ENCODE data around the gene SPSB1.
"Not testable (repeated sequence)": the region's sequence is repeated elsewhere in the genome, so short reads cannot be mapped to it uniquely, and the experiment has no call there.

Gene SPSB1

DNA sequence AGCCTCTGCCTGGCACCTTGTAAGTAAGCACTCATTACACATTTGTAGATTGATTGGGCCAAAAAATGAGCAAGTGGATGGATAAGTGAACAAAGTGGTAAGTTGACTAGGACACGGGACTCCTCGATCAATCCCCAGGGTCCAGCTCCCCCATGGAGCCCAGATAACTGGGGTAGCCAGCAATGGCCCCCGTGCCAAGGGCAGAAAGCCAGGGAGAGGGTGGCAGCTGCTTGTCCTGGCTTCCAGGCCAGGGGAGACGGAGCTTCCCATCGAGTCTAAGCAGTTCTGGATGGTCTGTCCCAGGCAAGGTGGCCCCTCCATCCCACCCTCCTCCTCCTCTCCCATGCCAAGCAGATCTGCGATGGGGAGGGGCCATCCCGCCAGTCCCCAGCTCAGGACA is 91.4 kb downstream of the SPSB1 start:
- Mint-ChIP-seq H3K4me1 (no peaks in the 10 kb centered on the region), H3K27me3 (no peaks in the 10 kb centered on the region), H3K27ac (no peak overlapping the region), H3K4me3 (no peak overlapping the region), H3K9me3 (no peaks in the 10 kb centered on the region)
- ATAC-seq (no peak), DNase-seq (no peak)

DNA sequence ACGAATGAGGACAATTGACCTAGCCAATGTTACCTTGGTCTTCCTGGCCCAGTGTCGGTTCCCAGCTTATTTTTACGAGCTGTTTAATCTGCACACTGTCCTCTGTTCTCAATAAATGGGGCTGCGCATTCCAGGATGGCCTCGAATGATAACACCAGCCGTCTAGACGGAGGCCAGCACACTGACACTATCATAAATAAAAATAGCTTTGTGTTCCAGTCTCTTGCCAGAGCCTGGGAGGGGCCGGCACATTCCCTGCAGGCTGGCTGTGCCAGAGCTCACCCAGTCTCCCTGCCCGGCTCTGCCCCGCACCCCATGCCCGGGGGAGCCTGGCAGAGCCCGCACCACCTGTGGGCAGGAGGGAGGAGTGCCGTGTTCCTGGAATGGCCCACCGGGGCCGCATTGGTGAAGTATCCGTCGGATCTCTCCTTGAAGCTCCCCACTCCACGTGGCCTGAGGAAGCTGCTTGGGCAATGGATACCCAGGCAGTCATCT is 92.1 kb downstream of the SPSB1 start:
- Mint-ChIP-seq H3K9me3 (no peaks in the 10 kb centered on the region), H3K27me3 (no peaks in the 10 kb centered on the region), H3K4me1 (no peaks in the 10 kb centered on the region), H3K27ac (no peak overlapping the region), H3K4me3 (no peak overlapping the region)
- no peak for ATAC-seq
- no peak for DNase-seq

DNA sequence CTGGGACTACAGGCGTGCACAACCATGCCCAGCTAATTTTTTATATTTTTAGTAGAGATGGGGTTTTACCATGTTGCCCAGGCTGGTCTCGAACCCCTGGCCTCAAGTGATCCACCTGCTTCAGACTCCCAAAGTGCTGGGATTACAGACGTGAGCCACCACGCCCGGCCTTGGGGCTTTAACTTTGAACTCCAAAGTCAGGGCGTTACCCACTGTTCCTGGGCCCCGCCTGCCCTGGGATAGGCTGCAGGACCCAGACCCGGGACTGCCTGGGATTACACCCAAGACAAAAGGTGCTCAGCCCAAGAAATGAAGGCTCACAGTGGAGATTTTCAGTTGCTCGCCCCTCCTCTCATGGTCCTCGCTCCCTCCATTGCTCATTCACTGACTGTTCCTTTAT is 92.7 kb downstream of the SPSB1 start:
- H3K4me1 Mint-ChIP-seq, H3K4me3 Mint-ChIP-seq, H3K9me3 Mint-ChIP-seq, ATAC-seq, H3K27me3 Mint-ChIP-seq, DNase-seq, H3K27ac Mint-ChIP-seq: not testable (repeated sequence)

DNA sequence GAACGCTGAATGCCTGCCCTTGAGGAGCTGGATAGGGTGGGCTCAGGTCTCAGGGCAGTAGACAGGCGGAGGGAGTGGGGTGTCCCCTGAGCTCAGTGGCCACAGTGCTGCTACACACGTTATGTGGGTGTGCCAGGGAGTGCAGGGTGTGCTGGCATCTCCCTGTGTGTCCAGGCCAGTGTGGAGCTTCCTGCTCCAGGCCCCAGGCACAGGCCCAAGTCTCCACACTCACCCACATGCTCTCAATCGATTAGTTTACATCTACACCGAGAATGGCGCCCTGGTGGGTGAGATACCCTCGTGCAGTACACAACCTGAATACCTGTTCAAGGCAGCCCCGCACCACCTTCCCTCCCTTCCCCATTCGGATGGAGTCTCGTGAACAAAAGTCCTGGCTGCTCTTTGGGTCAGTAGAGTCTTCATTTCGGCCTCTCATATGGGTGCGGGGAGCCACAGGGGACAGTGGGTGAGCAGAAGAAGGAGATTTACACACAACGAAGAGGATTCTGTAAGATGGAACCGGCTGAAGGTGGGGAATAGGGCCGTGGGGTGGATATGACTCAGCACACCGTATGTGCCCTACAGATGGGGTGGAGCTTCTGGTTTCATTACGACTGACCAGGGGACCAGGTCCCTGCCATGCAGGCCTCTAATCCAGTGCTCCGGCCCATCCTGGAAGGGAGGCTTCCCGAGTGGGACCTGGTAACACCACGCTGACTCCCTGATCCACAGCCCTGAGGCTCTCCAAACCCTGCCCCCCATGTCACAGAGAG is 93.3 kb downstream of the SPSB1 start:
- no peaks in the 10 kb centered on the region for H3K27me3 Mint-ChIP-seq
- H3K4me3 Mint-ChIP-seq, result no peak overlapping the region
- H3K27ac Mint-ChIP-seq, result no peak overlapping the region
- no peaks in the 10 kb centered on the region for H3K9me3 Mint-ChIP-seq
- DNase-seq (no peak), ATAC-seq (peak; percentile 63)
- H3K4me1 Mint-ChIP-seq, result no peaks in the 10 kb centered on the region

DNA sequence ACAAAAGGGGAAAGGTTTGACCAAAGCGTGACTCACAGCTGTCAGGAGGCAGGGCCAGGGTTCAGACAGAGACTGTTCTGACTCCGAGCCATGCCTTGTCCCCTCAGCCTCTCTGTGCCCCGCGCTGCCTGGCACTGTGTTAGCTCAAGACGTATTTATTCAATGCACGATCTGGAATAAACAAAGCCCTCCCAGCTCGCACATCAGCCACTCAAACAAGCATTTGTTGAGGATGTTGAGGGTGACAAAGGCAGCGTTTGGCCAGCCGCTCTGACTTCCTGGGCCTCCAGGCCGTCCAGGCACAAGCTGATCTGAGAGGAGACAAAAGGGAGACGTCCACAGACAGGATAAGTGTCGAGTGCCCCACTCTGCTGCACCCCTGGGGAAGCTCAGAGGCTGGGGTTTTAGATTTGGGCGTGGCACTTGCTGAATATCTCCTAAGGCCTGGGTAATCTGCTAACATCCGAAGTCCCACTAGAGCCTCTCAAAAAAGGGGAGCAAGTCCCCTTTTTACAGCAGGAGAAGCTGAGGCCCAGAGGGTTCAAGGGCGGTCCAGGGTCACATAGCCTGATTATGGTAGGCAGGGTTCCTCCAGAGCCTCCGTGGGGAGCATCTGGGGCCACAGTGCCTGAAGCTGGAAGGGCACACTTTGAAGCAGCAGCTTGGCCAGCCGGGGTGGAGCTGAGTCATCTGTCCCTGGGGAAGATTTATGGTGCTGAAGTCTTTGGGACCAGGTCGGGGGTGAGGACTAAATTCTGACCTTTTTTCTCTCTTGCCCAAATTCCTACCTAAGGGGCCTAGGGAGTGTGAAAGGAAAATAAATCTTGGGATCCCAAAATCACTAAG is 95.9 kb downstream of the SPSB1 start:
- no peaks in the 10 kb centered on the region for H3K4me1 Mint-ChIP-seq
- no peak overlapping the region for H3K27ac Mint-ChIP-seq
- ATAC-seq (no peak), DNase-seq (no peak)
- H3K4me3 Mint-ChIP-seq, result no peak overlapping the region
- H3K27me3 Mint-ChIP-seq, result no peaks in the 10 kb centered on the region
- H3K9me3 Mint-ChIP-seq, result no peaks in the 10 kb centered on the region

DNA sequence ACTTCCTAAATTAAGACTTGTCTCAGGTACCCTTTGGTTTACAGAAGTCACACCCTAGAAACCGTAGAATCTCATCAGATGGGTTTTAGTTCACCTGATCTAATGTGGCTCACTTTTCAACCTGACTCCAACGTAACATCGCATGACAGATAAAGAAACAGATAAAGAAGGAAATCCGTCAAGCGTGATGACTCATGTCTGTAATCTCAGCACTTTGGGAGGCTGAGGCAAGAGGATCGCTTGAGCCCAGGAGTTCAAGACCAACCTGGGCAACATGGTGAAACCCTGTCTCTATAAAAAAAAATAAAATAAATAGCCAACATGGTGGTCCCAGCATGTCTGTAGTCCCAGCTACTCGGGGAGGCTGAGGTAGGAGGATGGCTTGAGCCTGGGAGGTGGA is 97.3 kb downstream of the SPSB1 start:
- H3K27ac Mint-ChIP-seq, result no peak overlapping the region
- ATAC-seq, result no peak
- no peak for DNase-seq
- H3K4me1 Mint-ChIP-seq, result no peaks in the 10 kb centered on the region
- no peaks in the 10 kb centered on the region for H3K27me3 Mint-ChIP-seq
- H3K4me3 Mint-ChIP-seq, result no peak overlapping the region
- H3K9me3 Mint-ChIP-seq, result no peaks in the 10 kb centered on the region

DNA sequence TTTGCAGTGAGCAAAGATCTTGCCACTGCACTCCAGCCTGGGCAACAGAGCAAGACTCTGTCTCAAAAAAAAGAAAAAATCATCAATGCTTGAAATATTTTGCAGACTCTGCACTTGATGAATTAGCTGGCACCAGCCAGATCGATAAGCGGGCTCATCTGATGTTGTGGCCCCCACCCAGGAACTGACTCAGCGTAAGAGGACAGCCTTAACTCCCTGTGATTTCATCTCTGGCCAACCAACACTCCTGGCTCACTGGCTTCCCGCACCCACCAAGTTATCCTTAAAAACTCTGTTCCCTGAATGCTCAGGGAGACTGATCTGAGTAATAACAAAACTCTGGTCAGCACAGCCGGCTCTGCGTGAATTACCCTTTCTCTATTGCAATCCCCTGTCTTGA is 98.9 kb downstream of the SPSB1 start:
- Mint-ChIP-seq H3K4me3 (no peak overlapping the region), H3K27me3 (no peaks in the 10 kb centered on the region)

DNA sequence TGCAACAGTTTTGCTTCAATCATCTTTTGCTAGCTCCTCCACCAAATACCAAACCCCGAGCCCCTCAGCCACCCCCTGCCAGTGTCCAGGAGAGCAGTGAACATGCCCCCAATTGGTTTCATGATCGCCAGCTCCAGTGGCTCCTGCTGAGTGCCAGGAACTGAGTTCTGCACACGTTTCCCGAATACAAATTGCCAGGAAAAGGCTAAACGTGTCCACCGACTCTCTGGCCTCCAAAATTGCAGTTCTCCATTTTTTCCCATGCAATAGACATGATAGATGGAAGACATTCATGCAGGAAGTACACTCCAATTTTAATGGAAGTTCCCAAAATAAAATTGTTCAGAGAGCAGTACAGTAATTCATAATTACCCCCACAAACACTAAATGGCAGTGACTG is 101.3 kb downstream of the SPSB1 start:
- no peak overlapping the region for H3K27ac Mint-ChIP-seq
- ATAC-seq, result no peak
- no peak for DNase-seq
- no peak overlapping the region for H3K4me3 Mint-ChIP-seq
- peaks cover 7% of the 10 kb centered on the region for H3K4me1 Mint-ChIP-seq
- peaks cover 0 to 4% of the 10 kb centered on the region in 2 donors for H3K9me3 Mint-ChIP-seq
- no peaks in the 10 kb centered on the region for H3K27me3 Mint-ChIP-seq

More for the DNA sequence above, 98.9 kb downstream of the SPSB1 start:
- Mint-ChIP-seq H3K9me3 (peaks cover 0 to 4% of the 10 kb centered on the region in 2 donors), H3K27ac (no peak overlapping the region), H3K4me1 (no peaks in the 10 kb centered on the region)
- ATAC-seq, result no peak
- DNase-seq, result no peak

DNA sequence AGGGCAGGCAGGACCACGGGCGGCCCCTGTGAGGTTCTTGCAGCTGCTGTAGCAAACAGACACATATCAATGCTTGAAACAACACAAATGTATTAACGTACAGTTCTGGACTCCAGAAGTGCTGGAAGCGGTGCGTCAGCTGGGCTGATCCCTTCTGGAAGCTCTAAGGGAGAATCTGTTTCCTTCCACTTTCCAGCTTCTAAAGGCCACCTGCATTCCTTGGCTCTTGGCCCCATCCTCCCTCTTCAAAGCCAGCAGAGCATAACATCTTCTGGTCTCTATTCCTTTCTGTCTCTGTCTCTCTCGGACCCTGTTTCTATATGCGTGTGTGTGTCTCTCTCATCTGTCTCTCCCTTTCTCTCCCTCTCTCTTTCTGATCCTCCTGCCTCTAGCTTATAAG is 102.3 kb downstream of the SPSB1 start:
- Mint-ChIP-seq H3K4me3 (no peak overlapping the region), H3K4me1 (peaks cover 13% of the 10 kb centered on the region), H3K27ac (no peak overlapping the region), H3K27me3 (no peaks in the 10 kb centered on the region), H3K9me3 (peaks cover 0 to 4% of the 10 kb centered on the region in 2 donors)
- ATAC-seq, result no peak
- DNase-seq, result no peak

DNA sequence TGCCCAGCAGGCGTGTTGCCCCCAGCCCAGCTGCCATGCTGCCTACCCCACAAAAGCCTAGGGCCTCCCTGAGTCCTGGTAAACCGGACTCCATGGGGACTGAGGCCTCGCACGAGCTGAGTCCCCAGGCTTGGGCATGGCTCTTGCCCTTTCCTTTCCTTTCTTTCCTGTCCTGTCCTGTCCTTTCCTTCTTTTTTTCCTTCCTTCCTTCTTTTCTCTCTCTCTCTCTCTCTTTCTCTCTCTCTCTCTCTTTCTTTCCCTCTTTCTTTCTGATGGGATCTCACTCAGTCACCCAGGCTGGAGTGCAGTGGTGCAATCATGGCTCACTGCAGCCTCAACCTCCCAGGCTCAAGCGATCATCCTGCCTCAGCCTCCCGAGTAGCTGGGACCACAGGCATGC is 104.4 kb downstream of the SPSB1 start:
- DNase-seq, result no peak
- no peaks in the 10 kb centered on the region for H3K27me3 Mint-ChIP-seq
- no peak for ATAC-seq
- H3K27ac Mint-ChIP-seq, result no peak overlapping the region
- H3K9me3 Mint-ChIP-seq, result peaks cover 0 to 4% of the 10 kb centered on the region in 2 donors
- peaks cover 21% of the 10 kb centered on the region for H3K4me1 Mint-ChIP-seq
- H3K4me3 Mint-ChIP-seq, result no peak overlapping the region

DNA sequence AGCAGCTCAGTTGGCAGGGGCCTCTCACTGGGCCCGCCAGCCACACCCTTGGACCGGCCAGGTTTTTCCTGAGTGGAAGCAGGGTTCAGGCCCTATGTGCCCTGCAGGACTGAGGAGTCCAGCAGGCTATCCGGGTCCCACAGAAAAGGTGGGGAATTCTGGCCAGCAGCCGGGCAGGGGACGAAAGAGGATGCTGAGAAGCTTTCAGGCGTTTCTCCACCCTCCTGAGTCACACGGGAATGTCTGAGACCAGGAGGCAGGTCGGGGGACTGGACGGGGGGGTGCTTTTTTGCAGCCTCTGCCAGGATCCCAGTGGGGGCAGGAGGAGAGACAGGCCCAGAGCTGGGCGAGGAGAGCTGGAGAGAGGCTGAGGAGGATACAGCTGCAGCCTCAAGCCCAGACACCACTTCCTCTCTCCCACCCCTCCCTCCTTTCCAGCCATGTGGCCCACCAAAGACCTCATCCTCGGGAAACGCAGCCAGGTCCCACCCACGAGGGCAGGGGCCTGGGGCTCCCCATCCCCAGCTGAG is 105.4 kb downstream of the SPSB1 start:
- H3K9me3 Mint-ChIP-seq, result peaks cover 0 to 4% of the 10 kb centered on the region in 2 donors
- no peak overlapping the region for H3K27ac Mint-ChIP-seq
- no peak overlapping the region for H3K4me3 Mint-ChIP-seq
- H3K4me1 Mint-ChIP-seq, result peaks cover 21% of the 10 kb centered on the region
- ATAC-seq (no peak), DNase-seq (no peak)
- H3K27me3 Mint-ChIP-seq, result no peaks in the 10 kb centered on the region

DNA sequence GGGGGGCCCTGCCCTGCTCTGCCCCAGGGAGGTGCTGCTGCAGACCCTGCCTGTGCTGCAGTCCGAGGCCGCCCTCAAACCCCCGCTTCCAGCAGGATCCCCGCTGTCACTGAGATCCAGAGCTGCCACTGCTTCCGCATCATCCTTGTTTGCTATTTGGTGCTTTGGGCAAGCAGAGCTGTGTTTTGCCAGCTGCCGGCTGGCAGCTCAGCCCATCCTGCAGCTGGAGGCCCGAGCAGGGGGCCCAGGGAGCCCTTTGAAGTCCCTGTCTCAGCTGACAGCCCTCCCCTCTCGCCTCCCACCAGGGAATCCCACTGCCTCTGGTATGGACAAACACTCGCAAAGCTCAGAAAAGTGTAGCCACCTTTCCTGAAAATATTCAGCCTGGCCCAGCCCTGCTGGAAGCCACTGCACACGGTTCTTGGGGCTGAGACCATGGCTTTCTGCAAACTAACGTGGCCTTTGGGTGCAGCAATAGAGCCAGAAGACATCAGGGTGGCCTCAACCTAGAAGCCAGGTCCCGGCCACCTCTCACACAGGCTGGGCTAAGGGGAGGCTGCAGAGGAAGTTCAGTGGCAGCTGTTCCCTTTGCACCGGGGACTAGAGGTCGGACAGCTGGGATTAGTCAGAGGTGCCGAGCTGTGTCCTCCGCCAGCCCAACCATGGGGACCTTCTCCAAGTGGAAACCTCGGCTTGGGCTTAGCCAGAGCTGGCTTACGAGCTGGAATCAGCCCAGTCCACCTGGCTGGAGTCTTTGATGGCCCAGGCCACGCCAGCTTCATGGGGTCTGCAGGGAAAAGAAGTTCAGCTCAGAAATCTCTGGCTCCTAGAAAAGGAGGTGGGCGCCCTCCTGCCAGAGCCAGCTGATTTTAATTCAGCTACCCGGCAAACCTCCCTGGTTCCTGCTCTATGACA is 107.1 kb downstream of the SPSB1 start:
- Mint-ChIP-seq H3K4me1 (peaks cover 21% of the 10 kb centered on the region), H3K9me3 (peaks cover 0 to 4% of the 10 kb centered on the region in 2 donors), H3K4me3 (no peak overlapping the region), H3K27ac (no peak overlapping the region), H3K27me3 (peaks cover 7% of the 10 kb centered on the region)
- DNase-seq, result no peak
- ATAC-seq, result no peak

DNA sequence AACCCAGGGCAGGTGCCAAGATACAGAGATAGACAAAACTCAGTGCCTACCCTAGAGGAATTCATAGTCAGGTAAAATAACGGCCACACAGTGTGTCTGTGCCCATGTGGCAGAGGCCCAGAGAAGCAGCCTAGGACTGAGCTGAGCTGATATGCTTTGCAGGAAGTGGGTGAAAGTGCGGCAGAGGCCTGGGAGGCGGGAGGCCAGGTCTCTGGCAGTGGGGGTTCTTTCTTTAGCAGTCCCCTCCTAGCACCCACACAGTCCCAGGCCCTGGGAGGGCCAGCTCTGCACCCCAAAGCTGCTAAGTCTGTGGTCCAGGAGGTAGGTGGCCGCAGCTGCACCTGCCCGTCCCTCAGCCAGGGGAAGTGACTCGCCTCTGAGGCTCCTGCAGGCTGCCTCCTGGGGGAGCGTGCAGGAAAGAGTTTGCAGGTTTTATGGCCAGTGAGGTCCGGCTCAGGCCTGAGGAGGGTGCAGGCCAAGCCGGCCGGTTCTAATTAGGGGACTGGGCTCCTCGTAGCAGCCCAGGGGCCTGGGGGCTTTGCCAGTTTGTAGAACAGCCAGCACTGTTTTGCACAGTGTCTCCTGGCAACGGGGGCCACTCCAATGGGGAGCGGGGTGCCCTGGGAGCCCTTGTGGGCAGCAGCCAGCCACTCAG is 107.9 kb downstream of the SPSB1 start:
- Mint-ChIP-seq H3K27ac (no peak overlapping the region), H3K4me1 (peaks cover 21% of the 10 kb centered on the region), H3K4me3 (no peak overlapping the region), H3K9me3 (no peaks in the 10 kb centered on the region), H3K27me3 (peaks cover 7% of the 10 kb centered on the region)
- DNase-seq, result no peak
- ATAC-seq, result peak; percentile 78

DNA sequence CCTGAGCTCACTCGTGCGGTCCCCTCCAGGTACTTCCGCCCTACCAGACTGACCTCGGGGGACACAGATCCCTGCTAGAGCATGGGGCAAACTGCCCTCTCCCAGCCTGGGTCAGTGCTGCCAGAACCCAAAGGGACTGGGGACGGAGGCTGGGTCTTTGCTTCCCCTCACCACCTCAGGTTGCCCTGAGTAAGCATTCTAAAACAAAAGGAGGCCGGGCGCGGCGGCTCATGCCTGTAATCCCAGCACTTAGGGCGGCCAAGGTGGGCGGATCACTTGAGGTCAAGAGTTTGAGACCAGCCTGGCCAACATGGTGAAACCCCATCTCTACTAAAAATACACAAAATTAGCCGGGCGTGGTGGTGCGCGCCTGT is 108.4 kb downstream of the SPSB1 start:
- H3K4me1 Mint-ChIP-seq, result peaks cover 23% of the 10 kb centered on the region
- H3K27me3 Mint-ChIP-seq, result peaks cover 7% of the 10 kb centered on the region
- H3K9me3 Mint-ChIP-seq, result no peaks in the 10 kb centered on the region
- ATAC-seq, result peak; percentile 26
- H3K27ac Mint-ChIP-seq, result no peak overlapping the region
- no peak overlapping the region for H3K4me3 Mint-ChIP-seq
- no peak for DNase-seq

DNA sequence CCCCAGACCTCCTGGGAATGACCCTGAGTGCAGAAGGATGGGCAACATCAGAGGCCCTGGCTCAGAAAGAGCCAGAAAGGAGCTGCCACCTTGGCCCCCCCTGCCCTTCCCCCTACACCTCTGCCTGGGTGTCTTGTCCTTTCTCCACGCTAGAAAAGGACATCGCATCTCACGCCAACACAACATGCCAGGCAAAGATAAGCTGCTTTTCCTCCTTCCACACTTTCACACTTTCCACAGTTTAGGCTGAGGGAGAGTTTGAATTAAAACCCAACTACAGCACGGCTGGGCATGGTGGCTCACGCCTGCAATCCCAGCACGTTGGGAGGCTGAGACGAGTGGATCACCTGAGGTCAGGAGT is 109.5 kb downstream of the SPSB1 start:
- H3K27ac Mint-ChIP-seq, result no peak overlapping the region
- ATAC-seq (no peak), DNase-seq (no peak)
- no peaks in the 10 kb centered on the region for H3K9me3 Mint-ChIP-seq
- peaks cover 29% of the 10 kb centered on the region for H3K4me1 Mint-ChIP-seq
- peaks cover 7% of the 10 kb centered on the region for H3K27me3 Mint-ChIP-seq
- H3K4me3 Mint-ChIP-seq, result no peak overlapping the region

All from stimulated activated naive CD8-positive, alpha-beta T cell treated with anti-CD3 and anti-CD28 coated beads, Interleukin-15, amount 100 ng/mL, for 72 hours (primary cell).